Measurements from ENCODE around the gene SPDL1.

Gene SPDL1

GRCh38 chr5:169544264-169544950 is 39.2 kb upstream of the SPDL1 start:
- in situ Hi-C loops (cut with MboI; ENCODE audit: low pct_unique_long_range_greater_than_20kb, low sequenced_read_pairs, unreplicated experiment): no loop called here
- DNase-seq (ENCODE audit: low spot score): no peak
- TF ChIP-seq CTCF (IDR thresholded peaks at IDR 0.05; ENCODE audit: extremely low read depth, insufficient read depth, missing control alignments): no peak

GRCh38 chr5:169545762-169546161 is 37.8 kb upstream of the SPDL1 start:
- TF ChIP-seq CTCF (IDR thresholded peaks at IDR 0.05; ENCODE audit: extremely low read depth, insufficient read depth, missing control alignments): no peak
- DNase-seq (ENCODE audit: low spot score): peak; percentile 5
- in situ Hi-C loops (cut with MboI; ENCODE audit: low pct_unique_long_range_greater_than_20kb, low sequenced_read_pairs, unreplicated experiment): no loop called here

GRCh38 chr5:169546346-169546745 is 37.2 kb upstream of the SPDL1 start:
- in situ Hi-C loops (cut with MboI; ENCODE audit: low pct_unique_long_range_greater_than_20kb, low sequenced_read_pairs, unreplicated experiment): no loop called here
- no peak for TF ChIP-seq CTCF (IDR thresholded peaks at IDR 0.05; ENCODE audit: extremely low read depth, insufficient read depth, missing control alignments)
- no peak for DNase-seq (ENCODE audit: low spot score)

GRCh38 chr5:169547508-169547907 is 36.1 kb upstream of the SPDL1 start:
- in situ Hi-C loops (cut with MboI; ENCODE audit: low pct_unique_long_range_greater_than_20kb, low sequenced_read_pairs, unreplicated experiment): no loop called here
- no peak for DNase-seq (ENCODE audit: low spot score)
- no peak for TF ChIP-seq CTCF (IDR thresholded peaks at IDR 0.05; ENCODE audit: extremely low read depth, insufficient read depth, missing control alignments)

GRCh38 chr5:169548315-169548714 is 35.3 kb upstream of the SPDL1 start:
- in situ Hi-C loops (cut with MboI; ENCODE audit: low pct_unique_long_range_greater_than_20kb, low sequenced_read_pairs, unreplicated experiment): no loop called here
- no peak for DNase-seq (ENCODE audit: low spot score)
- peak; percentile 19 for TF ChIP-seq CTCF (IDR thresholded peaks at IDR 0.05; ENCODE audit: extremely low read depth, insufficient read depth, missing control alignments)

- TF ChIP-seq CTCF (IDR thresholded peaks at IDR 0.05; ENCODE audit: extremely low read depth, insufficient read depth, missing control alignments): no peak
- no peak for DNase-seq (ENCODE audit: low spot score)
- in situ Hi-C loops (cut with MboI; ENCODE audit: low pct_unique_long_range_greater_than_20kb, low sequenced_read_pairs, unreplicated experiment): no loop called here
These were observed 34.0 kb upstream of the SPDL1 start for GRCh38 chr5:169549453-169550100.

All from GM13977 (cell line).